Stimulated activated CD8-positive, alpha-beta memory T cell treated with anti-CD3 and anti-CD28 coated beads, Interleukin-12 subunit alpha, Interleukin-12 subunit beta, amount 100 ng/mL, for 4 hours (primary cell): Measurements from ENCODE around the gene SPECC1.
"Not testable (repeated sequence)": the region's sequence is repeated elsewhere in the genome, so short reads cannot be mapped to it uniquely, and the experiment has no call there.

Experiments
- DNase-seq: peaks from one replicate; pipeline ENCODE4 v3.0.0-alpha.2; 2020; ENCODE audit warnings: low read depth

The SPECC1 gene

GRCh38 chr17:20094777-20095176 lies 85.6 kb downstream of the SPECC1 start:
- no peak for DNase-seq

GRCh38 chr17:20095336-20096080 lies 86.3 kb downstream of the SPECC1 start:
- no peak for DNase-seq

- no peak for DNase-seq
These were observed 87.3 kb downstream of the SPECC1 start for GRCh38 chr17:20096430-20096829.

GRCh38 chr17:20097330-20097729 lies 88.2 kb downstream of the SPECC1 start:
- no peak for DNase-seq

GRCh38 chr17:20098314-20098713 lies 89.2 kb downstream of the SPECC1 start:
- no peak for DNase-seq

- not testable (repeated sequence) for DNase-seq
These were observed 91.6 kb downstream of the SPECC1 start for GRCh38 chr17:20100806-20101205.

GRCh38 chr17:20103454-20104446 lies 94.6 kb downstream of the SPECC1 start:
- DNase-seq: no peak

- DNase-seq: no peak
These were observed 96.6 kb downstream of the SPECC1 start for GRCh38 chr17:20105539-20106280.

GRCh38 chr17:20106446-20106845 lies 97.3 kb downstream of the SPECC1 start:
- DNase-seq: not testable (repeated sequence)

- DNase-seq: no peak
These were observed 99.9 kb downstream of the SPECC1 start for GRCh38 chr17:20109076-20109475.

GRCh38 chr17:20111538-20111937 lies 102.4 kb downstream of the SPECC1 start:
- no peak for DNase-seq

- no peak for DNase-seq
These were observed 105.3 kb downstream of the SPECC1 start for GRCh38 chr17:20114466-20114865.

GRCh38 chr17:20116683-20117309 lies 107.6 kb downstream of the SPECC1 start:
- DNase-seq: peak; percentile 8

- no peak for DNase-seq
These were observed 109.1 kb downstream of the SPECC1 start for GRCh38 chr17:20118280-20118679.

- DNase-seq: no peak
These were observed 111.7 kb downstream of the SPECC1 start for GRCh38 chr17:20120836-20121235.

GRCh38 chr17:20121359-20122253 lies 112.4 kb downstream of the SPECC1 start:
- peak; percentile 43 for DNase-seq

GRCh38 chr17:20122254-20122879 lies 113.2 kb downstream of the SPECC1 start:
- no peak for DNase-seq

- no peak for DNase-seq
These were observed 114.0 kb downstream of the SPECC1 start for GRCh38 chr17:20123209-20123608.

GRCh38 chr17:20125724-20126123 lies 116.6 kb downstream of the SPECC1 start:
- DNase-seq: no peak

- DNase-seq: no peak
These were observed 118.3 kb downstream of the SPECC1 start for GRCh38 chr17:20127360-20128035.
